Amniotic epithelial cell (primary cell): ENCODE measurements around the gene IFTAP.
A peak's percentile ranks its signal among the peaks of the same experiment; 100 is the strongest.
"Not testable (repeated sequence)": the region's sequence is repeated elsewhere in the genome, so short reads cannot be mapped to it uniquely, and the experiment has no call there.

ENCODE experiments used
- DNase-seq: peaks from one replicate; pipeline ENCODE4 v3.0.0-alpha.2; 2010; ENCODE audit warnings: low read depth

Gene IFTAP

GRCh38 chr11:36638556-36638955 lies 44.3 kb downstream of the IFTAP start:
- DNase-seq = no peak

DNA sequence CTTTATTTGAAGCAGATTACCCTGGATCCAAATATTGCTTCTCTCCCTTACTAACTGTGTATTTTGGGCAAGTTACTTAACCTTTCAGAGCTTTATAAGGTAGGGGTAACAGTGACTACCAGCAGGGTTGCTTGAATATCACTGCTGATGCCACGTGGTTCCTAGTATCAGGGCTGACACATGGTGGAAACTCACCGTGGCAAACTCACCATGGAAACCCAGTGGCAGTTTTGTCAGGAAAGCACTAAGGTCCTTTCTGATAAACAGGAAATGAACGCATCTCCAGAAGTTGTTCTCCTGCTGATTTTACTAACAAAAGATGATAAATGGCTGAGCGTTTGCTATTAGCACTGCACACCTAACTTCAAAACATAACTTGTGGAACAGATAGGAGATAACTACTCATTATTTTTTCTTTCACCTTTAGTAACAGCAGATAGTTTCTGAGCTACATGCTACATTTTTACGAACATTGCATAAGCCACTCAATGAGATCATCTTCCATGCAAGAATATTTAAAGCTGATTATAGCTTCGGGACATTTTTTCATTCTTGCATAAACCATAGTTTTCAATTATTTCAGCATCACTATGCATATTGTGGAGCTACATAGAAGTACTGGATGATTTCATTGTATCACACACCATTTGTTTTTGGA lies 63.4 kb downstream of the IFTAP start:
- DNase-seq = peak; percentile 6

GRCh38 chr11:36661359-36661758 lies 67.1 kb downstream of the IFTAP start:
- DNase-seq = peak; percentile 2

- peak; percentile 50 for DNase-seq
These were observed 78.6 kb downstream of the IFTAP start for GRCh38 chr11:36672815-36673450.

DNA sequence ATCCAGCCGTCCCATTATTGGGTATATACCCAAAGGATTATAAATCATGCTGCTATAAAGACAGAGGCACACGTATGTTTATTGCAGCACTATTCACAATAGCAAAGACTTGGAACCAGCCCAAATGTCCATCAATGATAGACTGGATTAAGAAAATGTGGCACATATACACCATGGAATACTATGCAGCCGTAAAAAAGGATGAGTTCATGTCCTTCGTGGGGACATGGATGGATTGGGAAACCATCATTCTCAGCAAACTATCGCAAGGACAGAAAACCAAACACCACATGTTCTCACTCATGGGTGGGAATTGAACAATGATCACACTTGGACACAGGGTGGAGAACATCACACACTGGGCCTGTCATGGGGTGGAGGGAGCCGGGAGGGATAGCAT lies 85.2 kb downstream of the IFTAP start:
- not testable (repeated sequence) for DNase-seq

GRCh38 chr11:36683818-36684217 lies 89.5 kb downstream of the IFTAP start:
- DNase-seq = no peak

DNA sequence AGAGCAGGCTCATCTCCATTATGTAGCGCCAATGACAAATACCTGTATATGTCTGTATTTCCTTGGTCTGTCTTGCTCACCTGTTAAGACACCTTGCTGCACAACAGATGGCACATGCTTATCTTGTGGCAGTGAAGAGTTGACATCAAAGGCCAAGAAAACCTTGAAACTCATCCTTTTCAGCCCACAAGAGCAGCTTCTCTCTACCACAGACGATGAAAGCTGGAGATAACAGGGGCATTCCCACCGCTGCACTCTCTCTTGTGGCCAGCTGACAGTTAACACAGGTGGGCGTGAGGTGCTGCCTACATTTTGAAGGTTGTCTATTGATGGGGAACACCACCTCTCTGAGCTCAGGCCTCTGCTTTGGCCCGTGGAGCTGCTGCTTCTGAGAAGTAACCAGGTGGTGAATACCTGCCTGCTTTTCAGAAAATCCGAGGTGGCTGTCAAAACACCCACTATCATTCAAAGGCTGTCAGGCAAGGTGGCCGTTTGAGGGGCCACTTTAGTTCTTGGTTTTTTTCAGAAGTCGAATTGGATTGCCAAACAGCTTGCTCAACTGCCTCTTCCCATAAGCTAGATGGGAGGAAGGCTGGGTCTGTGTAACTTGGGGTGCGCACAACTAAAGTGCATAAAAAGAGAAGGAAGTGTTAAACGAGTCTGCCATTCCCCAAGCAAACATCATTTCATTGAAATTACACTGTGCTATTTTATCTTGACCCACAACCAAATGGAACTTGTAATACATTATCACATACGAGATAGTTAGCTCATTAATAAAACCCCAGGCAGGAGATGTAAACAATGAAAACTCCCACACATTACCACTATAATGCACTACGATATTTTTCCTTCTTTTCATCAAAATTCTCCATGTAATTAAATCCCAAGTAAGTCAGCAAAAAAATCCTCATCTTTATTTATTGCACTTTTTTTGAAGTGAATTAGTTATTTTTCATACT lies 90.8 kb downstream of the IFTAP start:
- no peak for DNase-seq

GRCh38 chr11:36688132-36688531 lies 93.8 kb downstream of the IFTAP start:
- DNase-seq = no peak

- DNase-seq = no peak
These were observed 94.4 kb downstream of the IFTAP start for GRCh38 chr11:36688571-36689291.

DNA sequence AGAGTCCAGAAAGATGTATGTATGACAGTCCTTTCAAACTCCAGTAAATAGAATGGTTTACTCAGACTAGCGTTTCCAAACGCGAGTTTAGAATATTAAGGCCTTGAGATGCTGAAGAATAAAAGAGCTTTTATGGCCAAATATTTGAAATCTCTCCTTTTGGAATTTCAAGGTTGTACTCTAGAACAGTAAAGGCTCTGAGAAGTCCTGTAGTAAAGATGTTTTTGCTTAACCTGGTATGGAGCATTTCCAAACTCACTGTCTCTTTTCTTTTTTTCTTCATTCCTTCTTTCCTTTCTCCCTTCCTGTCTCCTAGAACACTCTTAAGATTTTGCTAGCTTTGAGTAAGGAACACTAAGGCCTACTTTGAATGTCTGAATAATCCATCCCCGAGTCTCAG lies 95.1 kb downstream of the IFTAP start:
- no peak for DNase-seq

DNA sequence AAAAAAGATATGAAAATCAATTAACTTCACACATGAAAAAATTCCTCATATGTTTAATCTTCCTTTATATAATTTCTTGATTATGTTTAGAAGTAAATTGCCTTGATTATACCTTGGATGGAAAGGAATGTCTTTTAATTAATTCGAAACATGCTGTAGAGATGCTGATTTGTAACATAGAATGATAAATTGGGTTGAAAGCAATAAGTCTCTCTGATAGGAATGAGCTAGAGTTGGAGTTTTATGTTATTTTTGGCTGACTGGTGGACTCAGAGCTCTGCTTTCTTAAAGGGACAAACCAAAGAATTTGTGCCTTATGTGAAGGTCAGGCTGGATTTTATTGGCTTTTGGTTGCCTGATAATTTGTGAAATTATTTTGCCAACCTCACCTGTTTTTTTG lies 98.4 kb downstream of the IFTAP start:
- no peak for DNase-seq

- DNase-seq = no peak
These were observed 99.0 kb downstream of the IFTAP start for GRCh38 chr11:36693139-36693843.

DNA sequence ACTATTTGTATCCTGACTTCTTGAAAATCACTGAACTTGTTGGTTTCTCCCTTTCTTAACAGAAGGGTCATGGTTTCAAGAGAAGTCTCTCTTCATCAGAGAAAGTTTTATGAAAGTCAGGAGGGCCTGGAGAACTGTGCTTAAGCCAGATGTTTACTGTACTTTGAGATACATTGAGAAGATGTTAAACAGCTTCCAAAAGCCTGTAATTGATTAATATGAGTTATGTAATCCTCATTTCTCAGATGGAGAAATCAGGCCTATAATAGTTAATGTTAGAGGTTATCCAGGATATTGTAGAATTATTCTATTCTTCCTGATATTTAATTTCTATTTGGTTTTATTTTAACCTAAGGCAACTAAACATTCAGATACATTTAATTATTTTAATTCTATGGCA lies 100.8 kb downstream of the IFTAP start:
- no peak for DNase-seq

DNA sequence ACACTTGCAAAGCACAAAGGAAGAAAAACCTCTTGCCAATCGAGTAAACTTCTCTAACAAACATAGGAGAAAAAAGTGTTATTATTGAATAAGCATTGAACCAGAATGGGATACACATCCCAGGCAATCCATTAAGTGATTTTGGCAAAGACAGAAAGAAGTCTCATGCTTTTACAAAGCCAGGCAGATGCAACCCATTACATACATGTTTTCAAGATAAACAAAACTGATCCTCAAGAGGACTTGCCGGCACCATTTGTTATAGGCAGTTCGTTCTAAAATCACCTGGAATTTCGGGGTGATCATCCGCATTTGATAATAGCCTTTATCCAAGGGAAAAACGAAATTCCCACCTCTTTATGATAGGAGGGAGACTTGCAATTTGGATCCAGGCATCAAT lies 101.3 kb downstream of the IFTAP start:
- DNase-seq = no peak

GRCh38 chr11:36696550-36696949 lies 102.2 kb downstream of the IFTAP start:
- DNase-seq = no peak

DNA sequence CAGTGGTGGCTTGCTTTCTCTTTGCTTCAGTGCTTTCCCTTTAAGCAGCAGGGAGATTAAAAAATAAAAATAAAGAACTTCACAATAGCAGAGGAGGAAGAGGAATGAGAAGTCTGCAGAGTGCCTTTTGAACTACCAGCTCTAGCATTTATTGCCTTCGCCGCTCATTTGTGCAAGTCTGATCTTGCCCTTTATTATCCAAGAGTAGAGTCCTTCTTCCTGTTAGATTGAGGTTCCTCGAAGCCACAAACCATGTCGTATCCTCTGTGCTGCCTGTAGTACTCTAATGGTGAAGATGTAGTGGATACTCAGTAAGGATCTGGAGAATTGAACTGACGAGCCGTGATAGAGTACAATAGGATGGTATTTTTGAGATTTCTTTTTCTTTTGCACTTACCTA lies 105.0 kb downstream of the IFTAP start:
- DNase-seq = no peak

DNA sequence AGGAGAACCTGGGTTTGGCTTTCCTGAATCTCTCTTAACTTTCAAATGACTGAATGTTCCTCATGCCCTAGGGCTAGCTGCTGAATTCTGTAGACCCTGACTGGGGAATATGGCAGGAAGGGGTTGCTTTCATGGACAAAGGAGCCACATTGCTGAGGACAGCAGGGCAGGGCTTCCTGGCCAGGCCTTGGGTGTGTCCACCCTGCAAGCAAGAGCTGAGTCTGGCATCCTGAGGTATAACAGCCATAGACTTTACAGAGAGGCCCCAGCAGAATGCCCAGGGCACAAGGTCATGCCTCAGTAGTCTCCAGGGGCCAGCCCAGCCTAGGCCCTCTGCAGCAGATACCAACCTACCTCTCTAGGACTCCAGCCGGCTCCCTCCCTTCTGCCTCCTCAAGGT lies 105.9 kb downstream of the IFTAP start:
- DNase-seq = no peak

DNA sequence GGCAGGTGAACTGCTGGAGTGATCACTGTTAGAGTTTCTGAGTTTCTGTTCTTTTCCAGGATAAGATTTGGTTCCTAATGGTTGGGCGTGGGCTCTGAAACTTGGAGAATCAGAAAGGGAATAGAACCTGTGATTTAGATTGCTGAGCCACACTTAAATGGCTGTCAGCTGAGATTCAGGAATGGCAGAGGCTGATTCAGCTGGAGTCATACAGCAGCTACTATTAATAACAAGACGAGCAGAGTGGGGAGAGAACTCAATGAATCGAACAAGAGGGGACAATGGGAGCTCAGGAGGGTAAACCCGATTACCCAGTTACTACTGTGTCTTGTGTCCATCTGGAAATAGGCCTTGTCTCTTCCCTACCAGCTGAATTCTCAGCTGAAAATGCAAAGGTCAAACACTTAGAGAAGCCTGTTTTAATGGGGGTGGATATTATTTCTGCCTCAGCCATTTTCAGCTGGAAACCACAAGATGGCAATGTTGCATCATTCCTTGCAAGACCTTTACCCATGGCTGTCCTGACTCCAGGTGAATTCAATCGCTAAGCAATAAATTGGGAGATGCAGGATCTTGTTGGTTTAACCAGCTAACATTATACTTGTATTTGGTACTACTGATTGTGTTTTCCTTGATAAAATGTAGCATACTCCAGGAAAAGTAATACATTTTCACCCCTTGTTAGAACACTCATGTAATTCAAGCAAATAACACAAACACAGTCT lies 108.2 kb downstream of the IFTAP start:
- DNase-seq = peak; percentile 61

- DNase-seq = no peak
These were observed 108.7 kb downstream of the IFTAP start for GRCh38 chr11:36703055-36703404.
